ENCODE results near the gene CAMSAP1.

DNA sequence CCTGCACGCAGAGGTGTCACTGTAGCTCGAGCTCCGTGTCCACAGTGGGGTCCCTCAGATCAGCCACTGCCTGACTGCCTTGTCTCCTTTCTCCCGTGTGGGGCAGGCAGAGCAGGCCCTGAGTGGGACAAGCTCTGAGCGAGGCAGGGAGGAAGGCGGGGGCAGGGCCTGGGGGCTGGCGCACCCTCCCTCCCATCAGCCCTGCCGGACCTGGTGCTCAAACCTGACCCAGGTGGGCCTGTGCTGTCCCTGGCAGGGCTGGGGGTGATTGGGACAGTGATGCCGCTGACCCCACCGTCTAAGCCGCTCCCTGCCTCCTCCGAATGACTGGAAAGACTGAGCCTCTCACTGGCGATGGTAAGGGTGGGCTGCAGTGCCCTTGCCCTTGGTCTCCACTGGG is 144.4 kb downstream of the CAMSAP1 start:
- TF ChIP-seq, protein P1, sequence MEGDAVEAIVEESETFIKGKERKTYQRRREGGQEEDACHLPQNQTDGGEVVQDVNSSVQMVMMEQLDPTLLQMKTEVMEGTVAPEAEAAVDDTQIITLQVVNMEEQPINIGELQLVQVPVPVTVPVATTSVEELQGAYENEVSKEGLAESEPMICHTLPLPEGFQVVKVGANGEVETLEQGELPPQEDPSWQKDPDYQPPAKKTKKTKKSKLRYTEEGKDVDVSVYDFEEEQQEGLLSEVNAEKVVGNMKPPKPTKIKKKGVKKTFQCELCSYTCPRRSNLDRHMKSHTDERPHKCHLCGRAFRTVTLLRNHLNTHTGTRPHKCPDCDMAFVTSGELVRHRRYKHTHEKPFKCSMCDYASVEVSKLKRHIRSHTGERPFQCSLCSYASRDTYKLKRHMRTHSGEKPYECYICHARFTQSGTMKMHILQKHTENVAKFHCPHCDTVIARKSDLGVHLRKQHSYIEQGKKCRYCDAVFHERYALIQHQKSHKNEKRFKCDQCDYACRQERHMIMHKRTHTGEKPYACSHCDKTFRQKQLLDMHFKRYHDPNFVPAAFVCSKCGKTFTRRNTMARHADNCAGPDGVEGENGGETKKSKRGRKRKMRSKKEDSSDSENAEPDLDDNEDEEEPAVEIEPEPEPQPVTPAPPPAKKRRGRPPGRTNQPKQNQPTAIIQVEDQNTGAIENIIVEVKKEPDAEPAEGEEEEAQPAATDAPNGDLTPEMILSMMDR (conservative IDR thresholded peaks at IDR 0.05; ENCODE audit: low read length) = no peak
- no peak for TF ChIP-seq EZH2phosphoT487 (IDR thresholded peaks at IDR 0.05; ENCODE audit: borderline replicate concordance, low read depth, low read length)

All from OCI-LY7 (cell line).